PFSK-1 (cell line): Measurements from ENCODE around the gene ARFGAP1.

Experiments
- SIN3A ChIP-seq: IDR thresholded peaks from 2 replicates; pipeline ENCODE4 v1.6.1; 2012; ENCODE audit warnings: mild to moderate bottlenecking, low read length, moderate library complexity, borderline replicate concordance; ENCODE audit not compliant: insufficient read depth
- TAF1 ChIP-seq: IDR thresholded peaks from 2 replicates; pipeline ENCODE4 v1.6.1; 2012; ENCODE audit warnings: low read length, control low read depth, borderline replicate concordance; ENCODE audit not compliant: insufficient read depth

DNA sequence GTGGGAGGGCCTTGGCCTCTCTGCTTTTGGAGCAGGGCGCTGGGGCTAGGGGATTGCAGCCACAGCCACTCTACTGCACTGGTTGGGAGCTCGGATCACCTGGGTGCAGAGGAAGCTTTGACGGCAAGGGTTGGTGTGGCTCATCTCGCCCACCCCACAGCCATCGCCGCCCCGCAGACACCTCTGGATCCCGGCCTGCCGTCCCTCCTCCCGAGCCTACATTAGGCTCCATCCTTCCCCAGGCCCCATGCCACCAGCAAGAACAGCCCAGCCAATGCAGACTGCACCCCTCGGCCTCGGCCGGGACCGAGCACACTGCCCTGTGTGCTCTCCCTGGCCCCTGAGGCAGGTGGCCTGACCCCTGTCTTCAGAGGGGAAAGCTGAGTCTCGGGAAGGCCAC lies 12.1 kb upstream of the ARFGAP1 start:
- no peak for TF ChIP-seq TAF1
- TF ChIP-seq SIN3A: no peak
